ENCODE data around the gene DNPH1. TPM values are rescaled to one million over a fixed set of nuclear protein-coding genes. Genes with fewer than 3 reads are reported as not detected.
A peak's percentile ranks its signal among the peaks of the same experiment; 100 is the strongest.

Gene DNPH1
- total RNA-seq, 1 donor from 2014 or later = 31.3 TPM

- H3K27me3 ChIP-seq (ENCODE audit: control insufficient read depth in 3 of 3, insufficient read depth in 3 of 3, low read length in 3 of 3) = peaks cover 10 to 40% (median 20%) of the 10 kb centered on the region in 3 donors
- no peak overlapping the region for H3K9ac ChIP-seq (ENCODE audit: low read depth in 1 of 3, low read length in 3 of 3)
- H3K4me3 ChIP-seq (ENCODE audit: low read length in 3 of 3) = no peak overlapping the region
- H3K9me3 ChIP-seq (ENCODE audit: control insufficient read depth in 3 of 3, low read length in 3 of 3) = no peaks in the 10 kb centered on the region
- H3K36me3 ChIP-seq (ENCODE audit: control insufficient read depth in 3 of 3, insufficient read depth in 3 of 3, low read length in 3 of 3) = no peaks in the 10 kb centered on the region
- no peaks in the 10 kb centered on the region for H3K4me1 ChIP-seq (ENCODE audit: control insufficient read depth in 3 of 3, insufficient read depth in 3 of 3, low read length in 3 of 3)
- no peak overlapping the region for H3K27ac ChIP-seq (ENCODE audit: low read depth, low read length)
Observed at GRCh38 chr6:43256670-43257366, 27.5 kb upstream of the DNPH1 start.

GRCh38 chr6:43255408-43256054 lies 26.2 kb upstream of the DNPH1 start:
- no peak overlapping the region for H3K9ac ChIP-seq (ENCODE audit: low read depth in 1 of 3, low read length in 3 of 3)
- no peaks in the 10 kb centered on the region for H3K4me1 ChIP-seq (ENCODE audit: control insufficient read depth in 3 of 3, insufficient read depth in 3 of 3, low read length in 3 of 3)
- peaks cover 20 to 47% (median 27%) of the 10 kb centered on the region in 3 donors for H3K27me3 ChIP-seq (ENCODE audit: control insufficient read depth in 3 of 3, insufficient read depth in 3 of 3, low read length in 3 of 3)
- no peak overlapping the region for H3K4me3 ChIP-seq (ENCODE audit: low read length in 3 of 3)
- H3K9me3 ChIP-seq (ENCODE audit: control insufficient read depth in 3 of 3, low read length in 3 of 3) = no peaks in the 10 kb centered on the region
- H3K27ac ChIP-seq (ENCODE audit: low read depth, low read length) = no peak overlapping the region
- H3K36me3 ChIP-seq (ENCODE audit: control insufficient read depth in 3 of 3, insufficient read depth in 3 of 3, low read length in 3 of 3) = no peaks in the 10 kb centered on the region

GRCh38 chr6:43254846-43255245 lies 25.6 kb upstream of the DNPH1 start:
- no peak overlapping the region for H3K27ac ChIP-seq (ENCODE audit: low read depth, low read length)
- no peak overlapping the region for H3K4me3 ChIP-seq (ENCODE audit: low read length in 3 of 3)
- H3K9me3 ChIP-seq (ENCODE audit: control insufficient read depth in 3 of 3, low read length in 3 of 3) = no peaks in the 10 kb centered on the region
- peaks cover 20 to 47% (median 27%) of the 10 kb centered on the region in 3 donors for H3K27me3 ChIP-seq (ENCODE audit: control insufficient read depth in 3 of 3, insufficient read depth in 3 of 3, low read length in 3 of 3)
- no peak overlapping the region for H3K9ac ChIP-seq (ENCODE audit: low read depth in 1 of 3, low read length in 3 of 3)
- no peaks in the 10 kb centered on the region for H3K4me1 ChIP-seq (ENCODE audit: control insufficient read depth in 3 of 3, insufficient read depth in 3 of 3, low read length in 3 of 3)
- H3K36me3 ChIP-seq (ENCODE audit: control insufficient read depth in 3 of 3, insufficient read depth in 3 of 3, low read length in 3 of 3) = no peaks in the 10 kb centered on the region

GRCh38 chr6:43254138-43254817 lies 25.0 kb upstream of the DNPH1 start:
- Histone ChIP-seq H3K4me1 (ENCODE audit: control insufficient read depth in 3 of 3, insufficient read depth in 3 of 3, low read length in 3 of 3) (no peaks in the 10 kb centered on the region), H3K4me3 (ENCODE audit: low read length in 3 of 3) (no peak overlapping the region), H3K27ac (ENCODE audit: low read depth, low read length) (no peak overlapping the region), H3K27me3 (ENCODE audit: control insufficient read depth in 3 of 3, insufficient read depth in 3 of 3, low read length in 3 of 3) (peaks cover 20 to 47% (median 27%) of the 10 kb centered on the region in 3 donors), H3K36me3 (ENCODE audit: control insufficient read depth in 3 of 3, insufficient read depth in 3 of 3, low read length in 3 of 3) (no peaks in the 10 kb centered on the region), H3K9ac (ENCODE audit: low read depth in 1 of 3, low read length in 3 of 3) (no peak overlapping the region), H3K9me3 (ENCODE audit: control insufficient read depth in 3 of 3, low read length in 3 of 3) (no peaks in the 10 kb centered on the region)

GRCh38 chr6:43253401-43253800 lies 24.1 kb upstream of the DNPH1 start:
- peaks cover 18 to 47% (median 24%) of the 10 kb centered on the region in 3 donors for H3K27me3 ChIP-seq (ENCODE audit: control insufficient read depth in 3 of 3, insufficient read depth in 3 of 3, low read length in 3 of 3)
- H3K36me3 ChIP-seq (ENCODE audit: control insufficient read depth in 3 of 3, insufficient read depth in 3 of 3, low read length in 3 of 3) = no peaks in the 10 kb centered on the region
- no peak overlapping the region for H3K27ac ChIP-seq (ENCODE audit: low read depth, low read length)
- H3K4me3 ChIP-seq (ENCODE audit: low read length in 3 of 3) = no peak overlapping the region
- no peak overlapping the region for H3K9ac ChIP-seq (ENCODE audit: low read depth in 1 of 3, low read length in 3 of 3)
- H3K9me3 ChIP-seq (ENCODE audit: control insufficient read depth in 3 of 3, low read length in 3 of 3) = no peaks in the 10 kb centered on the region
- H3K4me1 ChIP-seq (ENCODE audit: control insufficient read depth in 3 of 3, insufficient read depth in 3 of 3, low read length in 3 of 3) = no peaks in the 10 kb centered on the region

GRCh38 chr6:43250992-43251373 lies 21.7 kb upstream of the DNPH1 start:
- Histone ChIP-seq H3K27me3 (ENCODE audit: control insufficient read depth in 3 of 3, insufficient read depth in 3 of 3, low read length in 3 of 3) (peaks cover 19 to 40% (median 23%) of the 10 kb centered on the region in 3 donors), H3K36me3 (ENCODE audit: control insufficient read depth in 3 of 3, insufficient read depth in 3 of 3, low read length in 3 of 3) (no peaks in the 10 kb centered on the region), H3K27ac (ENCODE audit: low read depth, low read length) (no peak overlapping the region), H3K4me1 (ENCODE audit: control insufficient read depth in 3 of 3, insufficient read depth in 3 of 3, low read length in 3 of 3) (peaks cover 10 to 16% (median 13%) of the 10 kb centered on the region in 3 donors), H3K9me3 (ENCODE audit: control insufficient read depth in 3 of 3, low read length in 3 of 3) (no peaks in the 10 kb centered on the region), H3K9ac (ENCODE audit: low read depth in 1 of 3, low read length in 3 of 3) (no peak overlapping the region), H3K4me3 (ENCODE audit: low read length in 3 of 3) (no peak overlapping the region)

DNA sequence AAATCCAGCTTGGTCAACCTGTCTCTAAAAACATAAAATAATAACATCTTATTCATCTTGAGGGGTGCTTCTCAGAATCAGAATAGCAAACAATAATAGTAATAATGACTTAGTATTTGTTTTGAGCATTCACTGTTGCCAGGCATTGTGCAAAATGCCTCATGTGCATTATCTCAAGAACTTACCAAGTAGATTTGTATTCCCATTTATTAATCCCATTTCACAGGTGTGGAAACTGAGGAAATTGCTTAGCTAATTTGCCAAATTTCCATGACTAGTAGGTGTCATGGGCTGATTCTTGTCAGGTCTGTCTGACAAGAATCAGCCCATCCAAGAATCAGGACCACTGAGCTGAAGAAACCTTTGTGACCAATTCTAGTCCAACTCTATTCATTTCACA lies 19.5 kb upstream of the DNPH1 start:
- Histone ChIP-seq H3K27me3 (ENCODE audit: control insufficient read depth in 3 of 3, insufficient read depth in 3 of 3, low read length in 3 of 3) (peaks cover 31 to 42% (median 41%) of the 10 kb centered on the region in 3 donors), H3K27ac (ENCODE audit: low read depth, low read length) (no peak overlapping the region), H3K4me1 (ENCODE audit: control insufficient read depth in 3 of 3, insufficient read depth in 3 of 3, low read length in 3 of 3) (peaks cover 10 to 16% (median 13%) of the 10 kb centered on the region in 3 donors), H3K4me3 (ENCODE audit: low read length in 3 of 3) (no peak overlapping the region), H3K36me3 (ENCODE audit: control insufficient read depth in 3 of 3, insufficient read depth in 3 of 3, low read length in 3 of 3) (no peaks in the 10 kb centered on the region), H3K9me3 (ENCODE audit: control insufficient read depth in 3 of 3, low read length in 3 of 3) (no peaks in the 10 kb centered on the region), H3K9ac (ENCODE audit: low read depth in 1 of 3, low read length in 3 of 3) (no peak overlapping the region)

DNA sequence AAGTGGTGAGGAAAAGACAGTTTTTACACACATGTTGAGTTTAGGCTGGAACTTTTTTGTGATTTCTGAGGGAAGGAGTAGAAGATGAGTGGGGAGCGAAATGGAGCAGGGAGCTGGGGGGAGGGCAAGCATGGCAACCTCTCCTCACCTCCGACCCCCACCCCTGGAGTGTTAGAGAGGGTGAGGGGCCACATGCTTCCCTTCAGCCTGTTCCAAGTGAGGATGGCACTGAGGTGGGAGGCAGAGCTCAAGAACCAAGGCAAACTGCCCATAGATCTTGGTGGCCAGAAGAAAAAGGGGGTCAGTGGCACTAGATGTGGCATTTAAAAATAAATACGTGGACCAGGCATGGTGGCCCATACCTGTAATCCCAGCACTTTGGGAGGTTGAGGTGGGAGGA lies 18.8 kb upstream of the DNPH1 start:
- peaks cover 31 to 43% (median 41%) of the 10 kb centered on the region in 3 donors for H3K27me3 ChIP-seq (ENCODE audit: control insufficient read depth in 3 of 3, insufficient read depth in 3 of 3, low read length in 3 of 3)
- no peaks in the 10 kb centered on the region for H3K36me3 ChIP-seq (ENCODE audit: control insufficient read depth in 3 of 3, insufficient read depth in 3 of 3, low read length in 3 of 3)
- H3K4me3 ChIP-seq (ENCODE audit: low read length in 3 of 3) = peak overlapping the region in 1 of 3 donors; percentile 86
- H3K9ac ChIP-seq (ENCODE audit: low read depth in 1 of 3, low read length in 3 of 3) = no peak overlapping the region
- H3K27ac ChIP-seq (ENCODE audit: low read depth, low read length) = no peak overlapping the region
- H3K9me3 ChIP-seq (ENCODE audit: control insufficient read depth in 3 of 3, low read length in 3 of 3) = no peaks in the 10 kb centered on the region
- H3K4me1 ChIP-seq (ENCODE audit: control insufficient read depth in 3 of 3, insufficient read depth in 3 of 3, low read length in 3 of 3) = peaks cover 10 to 16% (median 13%) of the 10 kb centered on the region in 3 donors

- Histone ChIP-seq H3K4me3 (ENCODE audit: low read length in 3 of 3) (peak overlapping the region; percentile 72 to 86 (median 79)), H3K36me3 (ENCODE audit: control insufficient read depth in 3 of 3, insufficient read depth in 3 of 3, low read length in 3 of 3) (no peaks in the 10 kb centered on the region), H3K27me3 (ENCODE audit: control insufficient read depth in 3 of 3, insufficient read depth in 3 of 3, low read length in 3 of 3) (peaks cover 34 to 46% (median 41%) of the 10 kb centered on the region in 3 donors), H3K27ac (ENCODE audit: low read depth, low read length) (no peak overlapping the region), H3K9ac (ENCODE audit: low read depth in 1 of 3, low read length in 3 of 3) (peak overlapping the region; percentile 24 to 76 (median 43)), H3K4me1 (ENCODE audit: control insufficient read depth in 3 of 3, insufficient read depth in 3 of 3, low read length in 3 of 3) (peaks cover 10 to 16% (median 13%) of the 10 kb centered on the region in 3 donors), H3K9me3 (ENCODE audit: control insufficient read depth in 3 of 3, low read length in 3 of 3) (no peaks in the 10 kb centered on the region)
Observed at GRCh38 chr6:43247114-43247999, 18.1 kb upstream of the DNPH1 start.
